ENCODE results near the gene A1BG.
A peak's percentile ranks its signal among the peaks of the same experiment; 100 is the strongest.

Gene A1BG

GRCh38 chr19:58392945-58393724, 39.8 kb upstream of the A1BG start:
- no peak for TF ChIP-seq REST (IDR thresholded peaks at IDR 0.05; ENCODE audit: insufficient read depth in 1 of 2, low read depth in 2 of 2, low read length in 2 of 2)
- TF ChIP-seq FOXP2 (optimal IDR thresholded peaks at IDR 0.05; ENCODE audit: borderline replicate concordance, extremely low read depth, extremely low read length, insufficient read depth), result no peak
- TF ChIP-seq SIN3A (IDR thresholded peaks at IDR 0.05; ENCODE audit: borderline replicate concordance, insufficient read depth, low read length), result no peak
- no peak; the same call in 1 of the 2 replicates for TF ChIP-seq POLR2AphosphoS5 (IDR thresholded peaks at IDR 0.05; ENCODE audit: low read depth, low read length)
- TF ChIP-seq TAF1 (IDR thresholded peaks at IDR 0.05; ENCODE audit: borderline replicate concordance, insufficient read depth, low read length), result no peak

- TF ChIP-seq FOXP2 (optimal IDR thresholded peaks at IDR 0.05; ENCODE audit: borderline replicate concordance, extremely low read depth, extremely low read length, insufficient read depth) (no peak), SIN3A (IDR thresholded peaks at IDR 0.05; ENCODE audit: borderline replicate concordance, insufficient read depth, low read length) (no peak), POLR2AphosphoS5 (IDR thresholded peaks at IDR 0.05; ENCODE audit: low read depth, low read length) (no peak), REST (IDR thresholded peaks at IDR 0.05; ENCODE audit: insufficient read depth in 1 of 2, low read depth in 2 of 2, low read length in 2 of 2) (no peak), TAF1 (IDR thresholded peaks at IDR 0.05; ENCODE audit: borderline replicate concordance, insufficient read depth, low read length) (no peak; the same call in 1 of the 2 replicates)
These were observed 34.9 kb upstream of the A1BG start for GRCh38 chr19:58388175-58388526.

- TF ChIP-seq SIN3A (IDR thresholded peaks at IDR 0.05; ENCODE audit: borderline replicate concordance, insufficient read depth, low read length) (no peak), FOXP2 (optimal IDR thresholded peaks at IDR 0.05; ENCODE audit: borderline replicate concordance, extremely low read depth, extremely low read length, insufficient read depth) (no peak), REST (IDR thresholded peaks at IDR 0.05; ENCODE audit: insufficient read depth in 1 of 2, low read depth in 2 of 2, low read length in 2 of 2) (no peak), TAF1 (IDR thresholded peaks at IDR 0.05; ENCODE audit: borderline replicate concordance, insufficient read depth, low read length) (no peak), POLR2AphosphoS5 (IDR thresholded peaks at IDR 0.05; ENCODE audit: low read depth, low read length) (no peak)
These were observed 34.3 kb upstream of the A1BG start for GRCh38 chr19:58387338-58388174.

GRCh38 chr19:58386576-58387337, 33.5 kb upstream of the A1BG start, which contains the start of gene RPS5:
RPS5 (plus strand) TSS chr19:58387269; CDS start chr19:58388138, 869 bp downstream.
- TF ChIP-seq FOXP2 (optimal IDR thresholded peaks at IDR 0.05; ENCODE audit: borderline replicate concordance, extremely low read depth, extremely low read length, insufficient read depth), result peak; percentile 32
- TF ChIP-seq POLR2AphosphoS5 (IDR thresholded peaks at IDR 0.05; ENCODE audit: low read depth, low read length), result peak; percentile 95
- TF ChIP-seq TAF1 (IDR thresholded peaks at IDR 0.05; ENCODE audit: borderline replicate concordance, insufficient read depth, low read length), result peak; percentile 90
- TF ChIP-seq SIN3A (IDR thresholded peaks at IDR 0.05; ENCODE audit: borderline replicate concordance, insufficient read depth, low read length), result peak; percentile 93; the same call in 1 of the 2 replicates
- TF ChIP-seq REST (IDR thresholded peaks at IDR 0.05; ENCODE audit: insufficient read depth in 1 of 2, low read depth in 2 of 2, low read length in 2 of 2), result no peak; a peak in 1 of 4 replicates
